ENCODE data around the gene C13orf46. TPM values are rescaled to one million over a fixed set of nuclear protein-coding genes. Genes with fewer than 3 reads are reported as not detected.

The C13orf46 gene
- total RNA-seq, 1 donor from 2014 or later, result not detected

- peak; percentile 34 for DNase-seq
Observed at GRCh38 chr13:113970810-113971470, 2.9 kb downstream of the C13orf46 start.

- no peak for DNase-seq
Observed at GRCh38 chr13:113969973-113970611, 3.8 kb downstream of the C13orf46 start.

- no peak for DNase-seq
Observed at GRCh38 chr13:113969311-113969972, 4.4 kb downstream of the C13orf46 start.

GRCh38 chr13:113968463-113969310 lies 5.2 kb downstream of the C13orf46 start:
- no peak for DNase-seq

DNA sequence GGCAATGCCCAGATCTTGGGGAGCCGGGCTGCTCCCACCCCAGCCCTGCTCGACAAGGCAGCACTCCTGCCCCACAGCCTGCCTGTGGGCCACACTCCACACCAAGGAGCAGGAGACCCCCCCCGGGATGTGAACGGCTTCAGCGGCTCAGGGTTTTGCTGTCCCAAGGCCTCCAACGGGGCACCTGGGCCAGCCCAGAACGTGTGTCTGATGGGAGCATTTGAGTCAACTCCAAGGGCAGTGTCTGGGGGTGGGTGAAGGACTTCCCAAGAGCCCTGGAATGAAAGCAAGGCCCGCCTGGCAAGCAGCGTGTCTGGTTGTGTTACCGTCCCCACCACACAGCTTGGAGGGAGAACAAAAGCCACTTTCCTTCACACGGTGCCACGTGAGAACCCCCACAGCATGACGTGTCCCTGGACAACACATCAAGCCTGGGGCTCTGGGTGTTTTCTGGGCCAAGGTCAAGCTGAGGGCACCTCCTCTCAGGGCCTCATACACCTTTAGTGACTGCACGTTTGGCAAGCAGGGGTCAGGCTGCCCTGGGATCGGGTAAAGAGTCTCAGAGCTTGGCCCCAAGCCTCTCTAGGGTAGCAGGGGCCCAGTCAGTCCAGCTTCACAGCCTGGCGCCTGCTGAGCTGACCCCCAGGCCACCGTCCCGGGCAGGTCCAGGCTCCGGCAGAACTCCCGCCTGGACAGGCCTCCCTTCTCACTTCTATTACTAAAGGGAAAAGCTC lies 6.0 kb downstream of the C13orf46 start:
- DNase-seq, result no peak

- DNase-seq, result no peak
Observed at GRCh38 chr13:113967206-113967720, 6.6 kb downstream of the C13orf46 start.

DNA sequence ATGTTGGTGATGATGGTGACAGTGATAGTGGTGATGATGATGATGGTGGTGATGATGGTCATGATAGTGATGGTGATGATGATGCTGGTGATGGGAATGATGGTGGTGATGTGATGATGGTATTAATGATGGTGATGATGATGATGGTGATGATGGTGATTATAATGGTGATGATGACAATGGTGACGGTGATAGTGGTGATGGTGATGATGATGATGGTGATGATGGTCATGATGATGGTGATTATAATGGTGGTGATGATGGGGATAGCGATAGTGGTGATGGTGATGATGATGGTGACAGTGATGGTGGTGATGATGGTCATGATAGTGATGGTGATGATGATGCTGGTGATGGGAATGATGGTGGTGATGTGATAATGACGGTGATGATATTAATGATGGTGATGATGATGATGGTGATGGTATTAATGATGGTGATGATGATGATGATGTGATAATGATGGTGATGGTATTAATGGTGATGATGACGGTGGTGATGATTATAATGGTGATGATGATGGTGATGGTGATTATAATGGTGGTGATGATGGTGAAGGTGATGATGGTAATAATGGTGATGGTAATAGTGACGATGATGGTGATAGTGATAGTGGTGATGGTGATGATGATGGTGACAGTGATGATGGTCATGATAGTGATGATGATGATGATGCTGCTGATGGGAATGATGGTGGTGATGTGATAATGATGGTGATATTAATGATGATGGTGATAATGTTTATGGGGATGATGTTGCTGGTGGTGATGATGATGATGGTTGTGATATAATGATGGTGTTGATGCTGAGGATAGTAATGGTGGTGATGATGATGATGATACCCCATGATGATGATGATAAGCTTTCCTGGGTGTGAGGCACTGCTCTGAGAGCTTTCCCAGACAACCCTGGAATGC lies 7.7 kb downstream of the C13orf46 start:
- DNase-seq, result no peak

- no peak for DNase-seq
Observed at GRCh38 chr13:113965383-113965874, 8.4 kb downstream of the C13orf46 start.

- no peak for DNase-seq
Observed at GRCh38 chr13:113964251-113964995, 9.5 kb downstream of the C13orf46 start.

- DNase-seq, result no peak
Observed at GRCh38 chr13:113963376-113963775, 10.5 kb downstream of the C13orf46 start.

- DNase-seq, result no peak
Observed at GRCh38 chr13:113962975-113963374, 10.9 kb downstream of the C13orf46 start.

GRCh38 chr13:113962386-113962785 lies 11.5 kb downstream of the C13orf46 start:
- no peak for DNase-seq

DNA sequence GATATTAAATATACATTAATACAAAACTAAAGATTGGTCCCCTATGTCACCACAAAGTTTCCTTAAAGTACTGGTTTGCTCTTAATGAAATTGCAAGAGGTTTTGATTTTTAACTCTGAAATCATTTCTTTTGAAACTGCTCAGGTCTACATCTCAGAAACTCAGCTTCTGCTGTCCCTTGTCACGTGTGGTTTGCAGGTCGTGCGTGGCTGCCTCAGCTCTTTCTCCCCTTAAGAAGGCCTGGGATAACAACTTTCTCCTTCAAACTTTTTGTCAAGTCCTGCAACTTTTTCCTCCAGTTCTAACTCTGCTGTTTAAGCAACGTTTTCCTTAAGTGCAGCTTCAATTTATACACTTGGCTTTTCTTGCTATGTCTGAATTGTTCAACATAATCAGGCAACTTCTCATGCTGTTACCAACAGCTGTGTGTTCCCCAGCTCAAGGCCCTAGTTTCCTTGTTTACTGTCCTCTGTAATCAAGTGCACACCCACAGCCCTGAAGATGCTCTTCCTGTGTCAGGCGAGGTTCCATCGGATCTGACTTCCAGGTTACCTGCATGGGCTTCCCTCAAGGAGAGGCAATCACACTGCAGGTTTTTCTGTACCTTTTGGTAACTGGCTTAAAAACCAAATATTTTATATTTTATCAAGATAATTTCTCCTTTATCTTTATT lies 13.5 kb downstream of the C13orf46 start:
- DNase-seq, result no peak

DNA sequence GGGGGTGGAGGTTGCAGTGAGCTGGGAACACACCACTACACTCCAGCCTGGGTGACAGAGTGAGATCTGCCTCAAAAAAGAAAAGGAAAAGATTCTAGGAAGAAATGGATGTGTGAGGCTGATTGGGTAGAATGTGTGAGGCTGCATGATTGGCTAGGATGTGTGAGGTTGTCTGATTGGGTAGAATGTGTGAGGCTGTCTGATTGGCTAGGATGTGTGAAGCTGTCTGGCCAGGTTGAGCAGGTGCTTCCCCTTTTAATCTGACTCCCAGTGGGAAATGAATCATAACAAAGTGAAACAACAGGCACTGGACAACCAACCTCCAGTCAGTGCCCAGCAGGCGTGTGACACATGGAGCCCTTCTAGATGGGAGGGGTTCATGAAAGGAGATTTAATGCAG lies 14.7 kb downstream of the C13orf46 start:
- no peak for DNase-seq

- no peak for DNase-seq
Observed at GRCh38 chr13:113958373-113958772, 15.5 kb downstream of the C13orf46 start.

- DNase-seq, result no peak
Observed at GRCh38 chr13:113956571-113956970, 17.3 kb downstream of the C13orf46 start.

GRCh38 chr13:113955691-113956090 lies 18.2 kb downstream of the C13orf46 start:
- no peak for DNase-seq

GRCh38 chr13:113955235-113955634 lies 18.6 kb downstream of the C13orf46 start:
- DNase-seq, result no peak
